ENCODE results near the gene ASPG. TPM values are rescaled to one million over a fixed set of nuclear protein-coding genes. Genes with fewer than 3 reads are reported as not detected.

The ASPG gene
- total RNA-seq = 0.82 TPM

- no peak for DNase-seq
Observed at GRCh38 chr14:104085032-104085888, at the start of gene ASPG. ASPG (plus strand) TSS chr14:104085700; CDS start chr14:104085771, 71 bp downstream.

- DNase-seq = no peak
Observed at GRCh38 chr14:104036212-104036611, 49.3 kb upstream of the ASPG start.

GRCh38 chr14:104037074-104037473 is 48.4 kb upstream of the ASPG start:
- DNase-seq = no peak

GRCh38 chr14:104037903-104038302 is 47.6 kb upstream of the ASPG start:
- no peak for DNase-seq

- DNase-seq = no peak
Observed at GRCh38 chr14:104039214-104039613, 46.3 kb upstream of the ASPG start.

GRCh38 chr14:104040539-104040938 is 45.0 kb upstream of the ASPG start:
- DNase-seq = no peak

- DNase-seq = no peak
Observed at GRCh38 chr14:104041430-104042104, 43.9 kb upstream of the ASPG start.

- no peak for DNase-seq
Observed at GRCh38 chr14:104044016-104044415, 41.5 kb upstream of the ASPG start.

GRCh38 chr14:104047761-104048160 is 37.7 kb upstream of the ASPG start:
- DNase-seq = no peak

GRCh38 chr14:104048758-104049507 is 36.6 kb upstream of the ASPG start:
- DNase-seq = peak; percentile 33

GRCh38 chr14:104049576-104050240 is 35.8 kb upstream of the ASPG start:
- peak; percentile 17 for DNase-seq

GRCh38 chr14:104051092-104051813 is 34.2 kb upstream of the ASPG start:
- no peak for DNase-seq

GRCh38 chr14:104054222-104054905 is 31.1 kb upstream of the ASPG start:
- no peak for DNase-seq

- no peak for DNase-seq
Observed at GRCh38 chr14:104062281-104062680, 23.2 kb upstream of the ASPG start.

- no peak for DNase-seq
Observed at GRCh38 chr14:104064003-104064402, 21.5 kb upstream of the ASPG start.

- no peak for DNase-seq
Observed at GRCh38 chr14:104066279-104066678, 19.2 kb upstream of the ASPG start.

GRCh38 chr14:104066719-104067295 is 18.7 kb upstream of the ASPG start:
- DNase-seq = no peak

GRCh38 chr14:104069541-104069940 is 16.0 kb upstream of the ASPG start:
- DNase-seq = no peak

GRCh38 chr14:104072586-104072985 is 12.9 kb upstream of the ASPG start:
- DNase-seq = no peak

GRCh38 chr14:104073764-104074163 is 11.7 kb upstream of the ASPG start:
- no peak for DNase-seq

Data from tongue (tissue), 2 donors.